Dedifferentiated amniotic fluid mesenchymal stem cell (primary cell): ENCODE data around the gene ZCCHC10.
A peak's percentile ranks its signal among the peaks of the same experiment; 100 is the strongest.
"Not testable (repeated sequence)": the region's sequence is repeated elsewhere in the genome, so short reads cannot be mapped to it uniquely, and the experiment has no call there.

Source experiments
- DNase-seq: peaks from one replicate; pipeline ENCODE4 v3.0.0-alpha.2; 2016; ENCODE audit errors: extremely low spot score

ZCCHC10 gene

DNA sequence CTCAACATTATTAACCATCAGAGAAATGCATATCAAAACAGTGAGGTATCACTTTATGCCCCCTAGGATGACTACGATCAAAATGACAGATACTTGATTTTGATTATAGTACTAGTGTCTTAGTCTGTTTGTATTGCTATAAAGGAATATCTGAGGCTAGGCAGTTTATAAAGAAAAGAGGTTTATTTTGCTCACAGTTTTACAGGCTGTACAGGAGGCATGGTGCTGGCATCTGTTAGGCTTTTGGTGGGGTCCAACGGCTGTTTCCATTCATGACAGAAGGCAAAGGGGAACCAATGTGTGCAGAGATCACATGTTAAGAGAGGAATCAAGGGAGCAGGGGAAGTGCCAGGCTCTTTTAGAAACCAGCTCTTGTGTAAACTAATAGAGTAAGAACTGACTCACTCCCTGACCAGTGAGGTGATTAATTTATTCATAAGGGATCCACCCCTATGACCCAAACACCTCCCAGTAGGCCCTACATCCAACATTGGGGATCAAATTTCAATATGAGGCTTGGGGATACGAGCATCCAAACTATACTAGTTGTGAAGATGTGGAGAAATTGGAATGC, 46.9 kb downstream of the ZCCHC10 start:
- no peak for DNase-seq

- no peak for DNase-seq
These were observed 49.5 kb downstream of the ZCCHC10 start for GRCh38 chr5:132976852-132977251.

- not testable (repeated sequence) for DNase-seq
These were observed 53.9 kb downstream of the ZCCHC10 start for GRCh38 chr5:132972436-132972828.

- DNase-seq = no peak
These were observed 54.6 kb downstream of the ZCCHC10 start for GRCh38 chr5:132971483-132972435.

- no peak for DNase-seq
These were observed 61.2 kb downstream of the ZCCHC10 start for GRCh38 chr5:132965120-132965519.

- peak; percentile 95 for DNase-seq
These were observed 62.9 kb downstream of the ZCCHC10 start, which contains the start of gene AFF4 for GRCh38 chr5:132963171-132964104. Gene AFF4, minus strand, starts transcription at chr5:132963634. Its CDS starts 26,445 bp downstream, at chr5:132937189.

GRCh38 chr5:132962429-132963021, 63.8 kb downstream of the ZCCHC10 start:
- peak; percentile 73 for DNase-seq

GRCh38 chr5:132961887-132962286, 64.5 kb downstream of the ZCCHC10 start:
- peak; percentile 20 for DNase-seq

- not testable (repeated sequence) for DNase-seq
These were observed 65.1 kb downstream of the ZCCHC10 start for GRCh38 chr5:132961123-132961815.

DNA sequence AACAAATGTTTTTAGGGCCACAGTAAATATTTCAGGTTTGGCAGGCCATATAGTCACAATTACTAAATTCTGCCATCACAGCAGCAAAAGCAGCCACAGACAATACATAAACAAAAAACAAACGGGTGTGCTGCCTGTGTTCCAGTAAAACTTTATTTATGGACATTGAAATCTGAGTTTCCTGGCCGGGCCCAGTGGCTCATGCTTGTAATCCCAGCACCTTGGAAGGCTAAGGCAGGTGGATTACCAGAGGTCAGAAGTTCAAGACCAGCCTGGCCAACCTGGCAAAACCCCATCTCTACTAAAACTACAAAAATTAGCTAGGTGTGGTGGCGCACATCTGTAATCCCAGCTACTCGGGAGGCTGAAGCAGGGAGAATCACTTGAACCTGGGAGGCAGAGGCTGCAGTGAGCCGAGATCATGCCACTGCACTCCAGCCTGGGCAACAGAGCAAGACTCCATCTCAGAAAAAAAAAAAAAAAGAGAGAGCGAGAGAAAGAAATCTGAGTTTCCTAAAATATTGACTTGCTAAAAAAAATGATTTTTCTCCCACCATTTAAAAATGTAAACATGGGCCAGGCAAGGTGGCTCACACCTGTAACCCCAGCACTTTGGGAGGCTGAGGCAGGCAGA, 70.1 kb downstream of the ZCCHC10 start:
- DNase-seq = not testable (repeated sequence)

DNA sequence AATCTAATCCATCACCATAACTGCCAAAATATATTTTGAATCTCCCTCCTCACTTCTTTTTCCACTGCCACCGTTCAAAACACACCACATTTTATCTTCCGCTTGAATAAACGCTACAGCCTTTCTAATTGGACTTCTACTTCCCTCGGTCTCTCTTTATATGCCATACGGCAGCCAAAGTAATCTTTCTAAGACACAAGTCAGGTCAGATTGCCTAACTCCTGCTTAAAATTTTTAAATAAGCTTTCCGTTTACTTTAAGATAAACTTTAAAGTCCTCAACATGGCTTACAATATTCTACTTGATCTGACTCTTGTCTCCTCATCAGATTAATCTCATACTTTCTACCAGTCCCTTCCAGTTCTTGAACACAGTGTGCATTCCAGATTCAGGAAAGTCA, 72.6 kb downstream of the ZCCHC10 start:
- DNase-seq = no peak

- no peak for DNase-seq
These were observed 73.5 kb downstream of the ZCCHC10 start for GRCh38 chr5:132952829-132953228.

DNA sequence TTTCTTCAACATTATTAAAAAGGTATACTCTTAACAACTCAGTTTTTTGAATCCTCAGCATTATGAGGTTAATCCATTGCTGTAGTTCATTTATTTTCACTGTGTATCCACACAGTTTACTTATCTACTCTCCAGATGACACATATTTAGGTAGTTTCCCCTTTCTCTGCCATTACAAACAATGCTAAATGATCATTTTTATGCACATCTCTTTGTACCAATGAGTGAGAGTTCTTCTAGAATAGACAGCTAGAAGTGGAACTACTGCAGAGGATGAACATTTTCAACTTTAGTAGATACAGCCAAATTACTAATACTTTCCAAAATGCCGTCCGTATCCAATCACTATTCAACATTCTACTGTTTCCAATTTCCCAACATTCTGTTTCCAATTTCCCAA, 74.5 kb downstream of the ZCCHC10 start:
- no peak for DNase-seq

GRCh38 chr5:132949136-132949535, 77.2 kb downstream of the ZCCHC10 start:
- no peak for DNase-seq

- DNase-seq = no peak
These were observed 78.7 kb downstream of the ZCCHC10 start for GRCh38 chr5:132947671-132948070.
